ENCODE data around the gene SIPA1.
A peak's percentile ranks its signal among the peaks of the same experiment; 100 is the strongest.

Gene SIPA1, protein sequence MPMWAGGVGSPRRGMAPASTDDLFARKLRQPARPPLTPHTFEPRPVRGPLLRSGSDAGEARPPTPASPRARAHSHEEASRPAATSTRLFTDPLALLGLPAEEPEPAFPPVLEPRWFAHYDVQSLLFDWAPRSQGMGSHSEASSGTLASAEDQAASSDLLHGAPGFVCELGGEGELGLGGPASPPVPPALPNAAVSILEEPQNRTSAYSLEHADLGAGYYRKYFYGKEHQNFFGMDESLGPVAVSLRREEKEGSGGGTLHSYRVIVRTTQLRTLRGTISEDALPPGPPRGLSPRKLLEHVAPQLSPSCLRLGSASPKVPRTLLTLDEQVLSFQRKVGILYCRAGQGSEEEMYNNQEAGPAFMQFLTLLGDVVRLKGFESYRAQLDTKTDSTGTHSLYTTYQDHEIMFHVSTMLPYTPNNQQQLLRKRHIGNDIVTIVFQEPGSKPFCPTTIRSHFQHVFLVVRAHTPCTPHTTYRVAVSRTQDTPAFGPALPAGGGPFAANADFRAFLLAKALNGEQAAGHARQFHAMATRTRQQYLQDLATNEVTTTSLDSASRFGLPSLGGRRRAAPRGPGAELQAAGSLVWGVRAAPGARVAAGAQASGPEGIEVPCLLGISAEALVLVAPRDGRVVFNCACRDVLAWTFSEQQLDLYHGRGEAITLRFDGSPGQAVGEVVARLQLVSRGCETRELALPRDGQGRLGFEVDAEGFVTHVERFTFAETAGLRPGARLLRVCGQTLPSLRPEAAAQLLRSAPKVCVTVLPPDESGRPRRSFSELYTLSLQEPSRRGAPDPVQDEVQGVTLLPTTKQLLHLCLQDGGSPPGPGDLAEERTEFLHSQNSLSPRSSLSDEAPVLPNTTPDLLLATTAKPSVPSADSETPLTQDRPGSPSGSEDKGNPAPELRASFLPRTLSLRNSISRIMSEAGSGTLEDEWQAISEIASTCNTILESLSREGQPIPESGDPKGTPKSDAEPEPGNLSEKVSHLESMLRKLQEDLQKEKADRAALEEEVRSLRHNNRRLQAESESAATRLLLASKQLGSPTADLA

DNA sequence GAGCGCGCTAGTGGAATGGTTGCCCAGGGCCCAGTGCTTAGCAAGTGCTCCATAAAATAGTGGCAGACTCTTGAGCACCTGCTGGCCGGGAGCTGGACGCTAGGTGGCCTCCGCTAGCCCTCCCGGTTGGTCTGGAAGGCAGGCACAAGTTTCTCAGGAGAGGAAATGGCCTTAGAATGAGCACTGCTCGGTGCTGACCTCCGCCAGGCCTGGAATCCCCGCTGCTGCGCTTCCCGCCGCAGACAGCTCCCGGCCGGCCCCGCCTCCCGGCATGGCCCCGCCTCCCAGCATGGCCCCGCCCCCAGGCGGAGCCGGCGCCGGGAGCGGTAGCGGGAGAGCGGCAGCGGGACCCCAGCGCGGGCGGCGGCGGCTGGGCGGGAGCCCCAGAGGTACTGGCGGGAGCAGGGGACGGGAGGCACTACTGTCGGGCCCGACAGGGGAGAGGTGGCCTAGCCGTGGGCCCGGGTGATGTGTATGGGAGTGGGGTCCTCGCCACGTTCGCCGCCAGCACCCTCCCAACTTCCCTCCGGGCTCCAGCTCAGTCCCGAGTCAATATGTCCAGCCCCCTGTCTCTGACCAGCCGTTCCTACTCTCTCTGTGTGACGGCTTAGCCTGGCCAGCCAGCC, at the start of gene SIPA1:
Gene SIPA1, plus strand, starts transcription at position 308 of the 626 bp plus-strand sequence. CDS start 2,821 bp downstream, outside the sequence.
- DNase-seq (ENCODE audit: low read depth): peak; percentile 97

DNA sequence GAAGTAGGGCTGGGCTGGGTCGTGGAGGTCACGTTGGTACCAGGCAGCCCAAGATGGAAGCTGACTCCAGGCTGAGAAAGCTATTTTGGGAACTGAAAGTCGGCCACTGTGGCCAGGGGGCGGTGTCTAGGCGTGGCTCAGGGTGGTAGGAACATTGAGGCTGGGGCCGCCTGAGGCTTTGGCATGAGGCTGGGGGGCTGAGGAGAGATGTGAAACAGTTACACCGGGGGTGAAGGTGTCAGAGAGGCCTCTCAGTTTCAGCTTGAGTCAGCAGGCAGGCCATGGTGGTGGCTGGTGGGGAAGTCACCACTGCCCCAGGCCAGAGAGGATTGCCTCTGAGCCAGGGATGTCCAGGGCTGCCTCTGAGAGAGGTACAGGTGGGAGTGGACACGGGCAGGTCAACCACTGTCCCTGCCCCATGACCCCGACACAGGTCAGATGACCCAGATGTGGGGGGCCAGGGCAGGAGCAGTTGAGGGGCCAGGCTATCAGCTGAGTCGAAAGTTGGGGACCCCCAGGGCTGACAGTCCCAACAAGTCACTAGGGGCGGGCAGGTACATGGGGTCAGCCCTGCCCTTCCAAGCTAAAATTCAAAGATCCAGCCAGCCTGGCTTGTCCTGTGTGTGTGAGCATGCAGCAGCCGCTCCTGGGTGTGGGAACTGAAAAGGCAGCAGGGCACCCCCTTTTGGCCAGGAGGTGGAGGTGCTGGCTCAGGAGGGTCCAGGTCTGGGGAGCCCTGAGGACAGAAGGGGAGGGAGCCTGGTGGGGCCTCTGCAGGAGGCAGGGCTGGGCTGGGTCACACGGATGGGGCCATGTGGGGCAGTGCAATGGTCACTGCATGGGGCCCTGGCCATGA, 49.5 kb upstream of the SIPA1 start:
- peak; percentile 76 for DNase-seq (ENCODE audit: low read depth)

DNA sequence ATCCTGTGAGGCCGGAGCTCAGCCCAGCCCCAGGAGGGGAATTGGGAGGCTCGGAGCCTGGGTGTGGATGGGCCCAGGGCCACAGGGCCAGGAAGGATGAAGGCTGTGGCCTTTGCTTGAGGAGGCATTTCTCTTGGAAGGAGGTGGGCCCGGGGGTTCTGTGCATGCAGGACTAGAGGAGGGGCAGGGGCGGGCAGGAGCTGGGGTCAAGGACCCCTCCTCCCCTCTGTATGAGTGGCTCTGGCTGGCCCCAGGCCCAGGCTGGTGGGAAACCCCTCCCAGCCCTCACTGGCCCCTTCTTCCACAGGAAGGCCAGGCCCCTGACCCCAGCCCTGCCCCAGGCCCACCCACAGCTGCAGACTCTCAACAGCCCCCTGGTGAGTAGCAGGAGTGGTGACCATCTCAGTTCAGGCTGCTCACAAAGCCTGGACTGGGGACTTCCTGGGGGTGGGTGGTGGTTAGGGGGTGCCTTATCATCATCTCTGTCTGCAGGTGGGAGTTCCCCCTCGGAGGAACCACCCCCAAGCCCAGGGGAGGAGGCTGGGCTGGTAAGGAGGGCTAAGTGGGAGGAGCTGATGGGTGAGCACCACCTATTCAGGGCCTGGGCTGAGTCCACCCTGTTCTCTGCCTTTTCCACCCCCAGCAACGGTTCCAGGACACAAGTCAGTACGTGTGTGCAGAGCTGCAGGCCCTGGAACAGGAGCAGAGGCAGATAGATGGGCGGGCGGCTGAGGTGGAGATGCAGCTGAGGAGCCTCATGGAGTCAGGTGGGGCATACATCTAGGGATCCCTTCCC, 48.3 kb upstream of the SIPA1 start:
- no peak for DNase-seq (ENCODE audit: low read depth)

DNA sequence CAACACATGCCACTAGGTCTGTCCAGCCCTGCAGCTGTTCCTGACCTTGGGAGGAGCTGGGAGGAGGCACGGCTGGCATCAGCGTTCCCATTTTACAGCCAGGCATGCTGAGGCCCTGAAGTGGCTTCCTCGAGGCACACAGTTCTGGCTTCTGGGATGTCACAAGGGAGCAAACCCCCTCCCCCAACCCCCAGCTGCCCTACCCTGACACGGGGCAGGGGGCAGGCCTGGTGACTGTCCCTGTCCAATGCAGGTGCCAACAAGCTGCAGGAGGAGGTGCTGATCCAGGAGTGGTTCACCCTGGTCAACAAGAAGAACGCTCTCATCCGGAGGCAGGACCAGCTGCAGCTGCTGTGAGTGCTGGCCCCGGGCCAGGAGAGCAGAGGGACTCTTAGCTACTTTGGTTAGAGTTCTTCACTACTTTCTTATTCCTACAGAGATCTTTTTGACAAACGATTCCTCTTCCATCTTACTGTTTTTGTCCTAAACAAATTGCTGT, 47.6 kb upstream of the SIPA1 start:
- DNase-seq (ENCODE audit: low read depth): no peak

DNA sequence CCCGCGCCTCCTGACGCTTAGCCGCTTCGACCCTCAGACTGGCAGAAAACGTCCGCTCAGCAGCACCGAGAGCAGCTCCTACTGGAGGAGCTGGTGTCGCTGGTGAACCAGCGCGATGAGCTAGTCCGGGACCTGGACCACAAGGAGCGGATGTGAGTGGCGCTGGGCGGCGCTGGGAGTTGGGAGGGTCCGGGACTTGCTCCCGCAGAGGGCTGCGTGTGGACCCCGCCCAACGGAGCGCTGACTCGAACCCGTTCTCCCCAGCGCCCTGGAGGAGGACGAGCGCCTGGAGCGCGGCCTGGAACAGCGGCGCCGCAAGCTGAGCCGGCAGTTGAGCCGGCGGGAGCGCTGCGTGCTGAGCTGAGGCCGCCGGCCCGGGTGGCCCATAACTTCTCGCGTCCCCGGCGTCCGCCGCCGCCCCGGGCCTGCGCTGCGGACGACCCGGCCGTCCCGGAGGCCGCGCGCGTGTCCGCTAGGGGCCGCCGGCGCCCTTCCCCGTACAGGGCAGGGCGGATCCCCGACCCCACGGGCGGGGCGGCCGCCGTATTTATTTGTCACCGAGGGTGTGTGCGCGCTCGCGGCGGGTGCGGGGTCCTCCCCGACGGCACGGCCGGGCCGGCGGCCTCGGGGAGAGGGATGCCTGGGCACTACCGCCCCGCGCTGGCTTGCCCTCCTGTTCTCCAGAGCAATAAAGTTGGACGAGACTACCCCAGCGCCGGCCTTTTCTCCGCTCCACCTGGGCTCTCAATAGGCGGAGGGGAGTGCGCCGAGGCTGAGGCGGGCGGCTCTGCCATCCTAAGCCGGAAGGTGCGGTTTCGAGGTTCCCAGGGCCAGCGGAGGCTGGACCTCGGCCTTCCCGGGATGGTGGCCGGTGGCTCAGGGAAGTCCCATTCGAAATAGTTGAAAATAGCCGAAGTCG, 45.7 kb upstream of the SIPA1 start:
- no peak for DNase-seq (ENCODE audit: low read depth)

GRCh38 chr11:65592858-65593517, 44.9 kb upstream of the SIPA1 start:
- no peak for DNase-seq (ENCODE audit: low read depth)

DNA sequence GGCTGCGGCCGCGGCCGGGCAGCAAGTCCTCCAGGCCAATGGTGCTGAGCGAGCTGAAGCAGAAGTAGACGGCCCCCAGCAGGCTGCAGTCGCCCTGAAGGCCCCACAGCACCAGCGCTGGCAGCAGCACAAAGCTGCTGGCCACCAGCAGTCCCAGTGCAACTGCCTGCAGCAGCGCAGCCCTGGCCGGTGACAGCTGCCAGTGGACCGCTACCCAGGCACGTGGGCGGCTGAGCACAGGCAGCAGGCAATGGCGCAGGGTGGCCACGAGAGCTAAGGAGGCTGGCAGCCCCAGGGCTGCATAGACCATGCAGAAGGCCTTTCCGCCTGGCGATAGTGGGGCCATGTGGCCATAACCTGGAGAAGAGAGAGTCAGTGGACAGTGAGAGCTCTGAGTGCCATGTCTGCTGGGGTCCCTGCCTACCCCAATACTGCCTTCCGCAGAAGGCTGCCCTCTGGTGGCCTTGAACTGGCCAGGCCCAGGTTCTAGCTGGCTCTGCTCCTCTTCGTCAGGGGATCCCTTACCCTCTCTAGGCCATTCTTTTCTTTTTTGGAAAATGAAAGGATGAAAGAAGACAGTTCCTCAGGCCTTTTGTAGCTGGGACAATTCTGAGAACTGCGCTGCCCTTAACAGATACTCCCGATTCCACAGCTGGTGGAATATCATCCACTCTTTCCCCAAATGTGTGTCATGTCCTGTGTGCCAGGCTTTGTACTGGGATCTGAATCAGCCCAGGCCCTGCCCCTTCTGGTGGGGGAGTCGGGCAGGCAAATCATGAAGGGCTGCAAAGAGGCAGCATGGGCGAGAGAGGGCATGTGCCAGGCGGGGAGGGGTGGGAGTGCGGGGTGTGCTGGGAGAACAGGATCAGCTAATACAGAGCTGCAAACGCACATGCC, 44.1 kb upstream of the SIPA1 start:
- peak; percentile 51 for DNase-seq (ENCODE audit: low read depth)

- no peak for DNase-seq (ENCODE audit: low read depth)
Measured at GRCh38 chr11:65595131-65595530, 42.8 kb upstream of the SIPA1 start.

DNA sequence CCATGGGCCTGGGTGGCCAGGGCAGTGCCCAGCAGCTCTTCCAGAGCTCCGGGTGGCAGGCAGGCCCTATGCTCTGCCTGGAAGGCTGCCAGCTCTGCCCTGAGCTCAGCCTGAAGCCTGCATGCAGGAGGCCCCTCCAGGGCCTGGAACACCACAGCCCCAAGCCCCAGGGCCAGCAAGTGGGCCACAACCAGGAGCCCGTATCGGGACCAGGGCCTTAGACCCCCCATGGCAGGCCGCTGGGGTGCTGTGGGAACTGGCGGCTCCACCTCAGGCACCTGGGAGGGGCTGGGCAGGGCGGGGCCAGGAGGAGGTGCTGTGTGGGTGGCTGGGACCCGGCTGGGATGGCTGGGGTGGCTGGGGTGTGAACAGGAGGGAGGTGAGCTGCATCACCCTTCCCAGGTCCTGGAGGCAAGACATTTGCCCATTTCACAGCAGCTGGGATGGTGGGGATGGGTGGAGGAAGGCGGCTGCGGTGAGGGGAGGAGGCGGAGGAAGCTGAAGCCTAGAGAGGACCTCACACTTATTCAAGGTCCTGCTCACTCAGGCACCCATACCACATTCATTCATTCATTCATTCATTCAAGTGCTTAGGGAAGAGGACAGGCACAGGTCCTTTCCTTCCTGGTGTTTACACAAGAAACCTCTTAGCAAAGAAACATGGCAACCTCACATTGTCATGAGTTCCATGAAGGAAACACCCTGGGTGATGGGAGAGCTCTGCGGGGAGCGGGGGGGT, 42.2 kb upstream of the SIPA1 start, which contains the start of gene KCNK7:
Gene KCNK7, minus strand, starts transcription at position 258 of the 739 bp plus-strand sequence. Its CDS starts 28 bp downstream, at position 230.
- DNase-seq (ENCODE audit: low read depth): no peak

- no peak for DNase-seq (ENCODE audit: low read depth)
Measured at GRCh38 chr11:65596520-65596919, 41.4 kb upstream of the SIPA1 start.

DNA sequence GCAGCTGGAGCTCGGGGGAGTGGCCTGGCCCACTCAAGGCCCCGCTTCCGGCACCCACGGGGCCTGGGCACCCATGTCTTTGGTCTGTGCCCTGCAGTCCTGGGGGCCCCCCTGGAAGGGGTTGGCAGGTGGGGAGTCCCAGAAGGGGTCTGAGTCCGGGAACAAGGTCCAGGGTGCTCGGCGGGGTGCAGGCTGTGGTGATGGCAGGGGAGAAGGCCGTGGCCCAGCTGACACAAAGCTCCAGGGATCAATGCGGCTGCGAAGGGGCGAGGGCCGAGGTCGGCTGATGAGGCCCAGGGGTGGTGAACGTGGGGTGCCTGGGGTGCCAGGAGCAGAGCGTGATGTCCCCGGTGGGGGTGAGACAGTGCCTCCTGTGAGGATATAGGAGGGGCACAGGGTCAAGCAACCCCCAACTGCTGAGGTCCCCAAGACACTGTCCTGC, 39.6 kb upstream of the SIPA1 start:
- no peak for DNase-seq (ENCODE audit: low read depth)

GRCh38 chr11:65599216-65599954, 38.5 kb upstream of the SIPA1 start:
- DNase-seq (ENCODE audit: low read depth): no peak

GRCh38 chr11:65599955-65600246, 38.0 kb upstream of the SIPA1 start:
- DNase-seq (ENCODE audit: low read depth): no peak

GRCh38 chr11:65604258-65604657, 33.6 kb upstream of the SIPA1 start:
- DNase-seq (ENCODE audit: low read depth): no peak

DNA sequence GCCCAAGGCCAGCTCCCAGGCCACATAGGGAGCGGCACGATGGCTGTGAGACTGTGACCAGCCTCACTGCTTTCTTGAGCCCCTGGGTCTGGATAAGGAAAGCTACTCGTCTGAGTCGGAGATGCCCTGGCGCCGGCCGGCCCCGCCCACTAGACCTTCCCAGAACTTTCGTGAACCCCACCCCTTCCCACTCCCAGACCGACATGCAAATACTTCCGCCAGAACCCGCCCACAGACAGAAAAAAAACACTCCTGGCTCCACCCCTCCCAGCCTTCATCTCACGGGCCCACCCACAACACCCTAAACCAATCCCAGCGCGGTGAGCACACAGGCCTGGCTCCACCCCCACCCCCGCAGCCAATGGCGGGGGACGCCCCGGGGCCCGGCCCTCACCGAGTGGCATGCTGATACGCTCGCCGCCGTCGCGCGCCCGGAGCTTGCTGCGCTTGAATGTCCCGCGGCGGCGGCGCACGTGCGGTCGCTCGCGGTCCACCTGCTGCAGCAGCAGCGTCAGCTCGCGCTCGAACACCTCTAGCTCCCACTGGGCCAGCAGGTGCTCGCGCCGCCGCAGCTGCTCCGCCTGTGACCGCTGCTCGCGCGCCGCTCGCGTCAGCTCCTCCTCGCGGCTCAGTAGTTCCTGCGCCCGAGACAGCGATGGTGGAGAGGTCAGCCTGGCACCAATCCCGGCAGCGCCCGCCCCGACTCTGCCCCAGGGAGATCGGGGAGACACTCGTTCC, 30.9 kb upstream of the SIPA1 start:
- peak; percentile 74 for DNase-seq (ENCODE audit: low read depth)

Measured in ELR (cell line).